Measurements from ENCODE around the gene GRK5.

GRCh38 chr10:119222537-119222936, 15.2 kb downstream of the GRK5 start:
- TF ChIP-seq CTCF (IDR thresholded peaks at IDR 0.05; ENCODE audit: poor library complexity, severe bottlenecking) (no peak), EP300 (conservative IDR thresholded peaks at IDR 0.05; ENCODE audit: poor library complexity, severe bottlenecking) (no peak), REST (IDR thresholded peaks at IDR 0.05; ENCODE audit: borderline replicate concordance) (no peak), POLR2AphosphoS5 (IDR thresholded peaks at IDR 0.05) (no peak), TAF1 (IDR thresholded peaks at IDR 0.05; ENCODE audit: low read depth) (no peak), EZH2 (IDR thresholded peaks at IDR 0.05; ENCODE audit: borderline replicate concordance, insufficient read depth, low read length, poor library complexity, severe bottlenecking) (no peak), MXI1 (conservative IDR thresholded peaks at IDR 0.05; ENCODE audit: poor library complexity, severe bottlenecking) (no peak), RAD21 (conservative IDR thresholded peaks at IDR 0.05) (no peak)
